ENCODE data around the gene EPN2.

Gene EPN2

GRCh38 chr17:19239544-19239943, 2.4 kb downstream of the EPN2 start:
- DNase-seq (ENCODE audit: low read depth in 2 of 2) = no peak

GRCh38 chr17:19242323-19242722, 5.2 kb downstream of the EPN2 start:
- no peak for DNase-seq (ENCODE audit: low read depth in 2 of 2)

GRCh38 chr17:19242926-19243325, 5.8 kb downstream of the EPN2 start:
- no peak for DNase-seq (ENCODE audit: low read depth in 2 of 2)

- DNase-seq (ENCODE audit: low read depth in 2 of 2) = no peak
These were observed 6.7 kb downstream of the EPN2 start for GRCh38 chr17:19243838-19244237.

GRCh38 chr17:19244357-19244756, 7.2 kb downstream of the EPN2 start:
- DNase-seq (ENCODE audit: low read depth in 2 of 2) = no peak

- no peak for DNase-seq (ENCODE audit: low read depth in 2 of 2)
These were observed 7.6 kb downstream of the EPN2 start for GRCh38 chr17:19244781-19245180.

- no peak for DNase-seq (ENCODE audit: low read depth in 2 of 2)
These were observed 10.3 kb downstream of the EPN2 start for GRCh38 chr17:19247473-19247872.

- DNase-seq (ENCODE audit: low read depth in 2 of 2) = no peak
These were observed 11.2 kb downstream of the EPN2 start for GRCh38 chr17:19248151-19248927.

- DNase-seq (ENCODE audit: low read depth in 2 of 2) = no peak
These were observed 11.9 kb downstream of the EPN2 start for GRCh38 chr17:19248928-19249574.

- no peak for DNase-seq (ENCODE audit: low read depth in 2 of 2)
These were observed 12.5 kb downstream of the EPN2 start for GRCh38 chr17:19249681-19250080.

GRCh38 chr17:19250421-19251173, 13.4 kb downstream of the EPN2 start:
- no peak for DNase-seq (ENCODE audit: low read depth in 2 of 2)

- no peak for DNase-seq (ENCODE audit: low read depth in 2 of 2)
These were observed 15.9 kb downstream of the EPN2 start for GRCh38 chr17:19253112-19253511.

- DNase-seq (ENCODE audit: low read depth in 2 of 2) = no peak
These were observed 17.5 kb downstream of the EPN2 start for GRCh38 chr17:19254651-19255050.

- DNase-seq (ENCODE audit: low read depth in 2 of 2) = no peak
These were observed 18.1 kb downstream of the EPN2 start for GRCh38 chr17:19255279-19255678.

GRCh38 chr17:19258371-19258770, 21.2 kb downstream of the EPN2 start:
- no peak for DNase-seq (ENCODE audit: low read depth in 2 of 2)

- no peak for DNase-seq (ENCODE audit: low read depth in 2 of 2)
These were observed 23.8 kb downstream of the EPN2 start for GRCh38 chr17:19260958-19261357.

- no peak for DNase-seq (ENCODE audit: low read depth in 2 of 2)
These were observed 24.3 kb downstream of the EPN2 start for GRCh38 chr17:19261426-19261825.

GRCh38 chr17:19262650-19263631, 25.8 kb downstream of the EPN2 start:
- DNase-seq (ENCODE audit: low read depth in 2 of 2) = no peak

GRCh38 chr17:19263641-19264051, 26.5 kb downstream of the EPN2 start:
- DNase-seq (ENCODE audit: low read depth in 2 of 2) = no peak

GRCh38 chr17:19264268-19264667, 27.1 kb downstream of the EPN2 start:
- no peak for DNase-seq (ENCODE audit: low read depth in 2 of 2)

GRCh38 chr17:19264681-19265080, 27.5 kb downstream of the EPN2 start:
- no peak for DNase-seq (ENCODE audit: low read depth in 2 of 2)

GRCh38 chr17:19265755-19266154, 28.6 kb downstream of the EPN2 start:
- no peak for DNase-seq (ENCODE audit: low read depth in 2 of 2)

All from fibroblast of skin of left biceps (primary cell).